ENCODE measurements around the gene IL2RA.

- TF ChIP-seq CTCF (IDR thresholded peaks at IDR 0.05; ENCODE audit: insufficient read depth, low read length, poor library complexity, severe bottlenecking) (no peak), EZH2phosphoT487 (conservative IDR thresholded peaks at IDR 0.05; ENCODE audit: low read length) (no peak)
Observed at GRCh38 chr10:6065835-6066234, 3.7 kb upstream of the IL2RA start.
